ENCODE measurements around the gene AP2B1. TPM values are rescaled to one million over a fixed set of nuclear protein-coding genes. Genes with fewer than 3 reads are reported as not detected.

Gene AP2B1
- polyA plus RNA-seq, 1 donor (not counting 4 experiments of a cell fraction or from before 2014, with no cell fraction given): 189 TPM

DNA sequence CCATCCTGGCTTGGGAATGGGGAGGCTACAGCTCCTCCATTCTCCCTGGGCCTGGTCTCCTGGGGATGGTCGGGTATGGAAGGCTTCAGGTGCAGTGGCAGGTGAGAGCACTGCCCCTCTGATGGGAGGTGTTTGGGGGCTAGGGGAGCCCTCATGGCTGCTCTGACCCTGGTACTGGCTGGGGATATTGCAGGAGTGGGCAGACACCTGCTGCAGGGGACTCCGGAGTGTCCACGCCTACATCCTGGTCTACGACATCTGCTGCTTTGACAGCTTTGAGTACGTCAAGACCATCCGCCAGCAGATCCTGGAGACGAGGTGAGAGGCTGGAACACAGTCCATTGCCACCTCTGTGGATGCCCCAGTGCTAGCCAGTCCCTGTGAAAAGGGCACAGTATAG, 153.1 kb downstream of the AP2B1 start:
- H2AFZ ChIP-seq (ENCODE audit: control insufficient read depth, low read length): no peak overlapping the region
- no peaks in the 10 kb centered on the region for H3K9me1 ChIP-seq (ENCODE audit: control insufficient read depth, extremely low read depth, insufficient read depth, low read length)
- DNase-seq (ENCODE audit: low read depth, low spot score) (no peak), FAIRE-seq (no peak)
- H4K20me1 ChIP-seq (ENCODE audit: control insufficient read depth, extremely low read depth, insufficient read depth, low read length): no peaks in the 10 kb centered on the region
- H3K4me3 ChIP-seq (ENCODE audit: control insufficient read depth in 2 of 3, extremely low read depth in 1 of 3, insufficient read depth in 2 of 3, low read depth in 1 of 3, low read length in 3 of 3): no peak overlapping the region
- no peaks in the 10 kb centered on the region for H3K4me1 ChIP-seq (ENCODE audit: control insufficient read depth, extremely low read depth, insufficient read depth, low read length)
- TF ChIP-seq, protein P1, sequence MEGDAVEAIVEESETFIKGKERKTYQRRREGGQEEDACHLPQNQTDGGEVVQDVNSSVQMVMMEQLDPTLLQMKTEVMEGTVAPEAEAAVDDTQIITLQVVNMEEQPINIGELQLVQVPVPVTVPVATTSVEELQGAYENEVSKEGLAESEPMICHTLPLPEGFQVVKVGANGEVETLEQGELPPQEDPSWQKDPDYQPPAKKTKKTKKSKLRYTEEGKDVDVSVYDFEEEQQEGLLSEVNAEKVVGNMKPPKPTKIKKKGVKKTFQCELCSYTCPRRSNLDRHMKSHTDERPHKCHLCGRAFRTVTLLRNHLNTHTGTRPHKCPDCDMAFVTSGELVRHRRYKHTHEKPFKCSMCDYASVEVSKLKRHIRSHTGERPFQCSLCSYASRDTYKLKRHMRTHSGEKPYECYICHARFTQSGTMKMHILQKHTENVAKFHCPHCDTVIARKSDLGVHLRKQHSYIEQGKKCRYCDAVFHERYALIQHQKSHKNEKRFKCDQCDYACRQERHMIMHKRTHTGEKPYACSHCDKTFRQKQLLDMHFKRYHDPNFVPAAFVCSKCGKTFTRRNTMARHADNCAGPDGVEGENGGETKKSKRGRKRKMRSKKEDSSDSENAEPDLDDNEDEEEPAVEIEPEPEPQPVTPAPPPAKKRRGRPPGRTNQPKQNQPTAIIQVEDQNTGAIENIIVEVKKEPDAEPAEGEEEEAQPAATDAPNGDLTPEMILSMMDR (optimal IDR thresholded peaks at IDR 0.05 in 1 of 3, IDR thresholded peaks at IDR 0.05 in 1 of 3, conservative IDR thresholded peaks at IDR 0.05 in 1 of 3; ENCODE audit: extremely low read depth in 1 of 3, insufficient read depth in 2 of 3, low read length in 3 of 3): no peak
- TF ChIP-seq EZH2 (IDR thresholded peaks at IDR 0.05; ENCODE audit: low read length): no peak
- H3K27me3 ChIP-seq (ENCODE audit: control insufficient read depth, extremely low read depth, insufficient read depth, low read length): peaks cover 57% of the 10 kb centered on the region
- H3K9ac ChIP-seq (ENCODE audit: control insufficient read depth, extremely low read depth, insufficient read depth, low read length): no peak overlapping the region
- dilution Hi-C loops (cut with MboI; ENCODE audit: extremely low pct_ligation_motif_present, low sequenced_read_pairs): no loop called here
- no peaks in the 10 kb centered on the region for H3K9me3 ChIP-seq (ENCODE audit: control insufficient read depth, low read depth, low read length)
- no peak overlapping the region for H3K4me2 ChIP-seq (ENCODE audit: control insufficient read depth, extremely low read depth, insufficient read depth, low read depth, low read length)
- no peaks in the 10 kb centered on the region for H3K36me3 ChIP-seq (ENCODE audit: control insufficient read depth in 2 of 2, extremely low read depth in 1 of 2, insufficient read depth in 2 of 2, low read length in 2 of 2)
- H3K27ac ChIP-seq (ENCODE audit: control insufficient read depth, insufficient read depth, low read length): no peak overlapping the region
- H3K79me2 ChIP-seq (ENCODE audit: control insufficient read depth, insufficient read depth, low read length): no peaks in the 10 kb centered on the region

DNA sequence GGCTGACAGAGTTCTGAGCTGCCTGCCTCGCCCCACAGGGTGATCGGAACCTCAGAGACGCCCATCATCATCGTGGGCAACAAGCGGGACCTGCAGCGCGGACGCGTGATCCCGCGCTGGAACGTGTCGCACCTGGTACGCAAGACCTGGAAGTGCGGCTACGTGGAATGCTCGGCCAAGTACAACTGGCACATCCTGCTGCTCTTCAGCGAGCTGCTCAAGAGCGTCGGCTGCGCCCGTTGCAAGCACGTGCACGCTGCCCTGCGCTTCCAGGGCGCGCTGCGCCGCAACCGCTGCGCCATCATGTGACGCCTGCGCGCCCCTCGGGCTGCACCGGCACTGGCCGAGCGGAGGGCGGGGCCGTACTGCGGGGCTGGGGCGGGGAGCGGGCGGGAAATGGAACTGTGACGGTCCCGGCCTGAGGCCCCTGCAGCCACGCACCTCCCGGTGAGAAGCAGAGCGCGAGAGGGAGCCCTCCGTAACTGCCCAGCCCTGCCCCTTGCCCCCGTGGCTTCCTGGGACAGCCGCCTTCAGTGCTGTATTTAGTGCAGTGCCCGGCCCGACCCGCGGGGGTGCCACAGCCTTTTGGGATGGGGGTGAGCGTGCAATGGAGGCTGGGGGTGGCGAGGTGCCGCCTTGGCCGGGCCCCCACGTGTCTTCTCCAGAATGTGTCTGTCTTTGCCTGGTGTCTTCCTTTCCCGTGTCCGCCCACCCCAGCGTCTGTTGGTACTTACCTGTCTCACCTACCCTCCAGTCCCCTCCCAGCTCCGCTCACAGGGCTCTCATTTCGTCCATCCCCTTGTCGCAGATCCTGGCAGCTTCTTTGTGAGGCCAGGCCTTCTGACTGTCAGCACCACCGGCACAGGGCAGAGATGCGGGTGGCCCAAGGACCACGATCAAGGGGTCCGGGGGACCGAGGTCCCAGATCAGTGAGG, 154.1 kb downstream of the AP2B1 start:
- H3K9me1 ChIP-seq (ENCODE audit: control insufficient read depth, extremely low read depth, insufficient read depth, low read length): no peaks in the 10 kb centered on the region
- TF ChIP-seq, protein P1 (optimal IDR thresholded peaks at IDR 0.05 in 1 of 3, IDR thresholded peaks at IDR 0.05 in 1 of 3, conservative IDR thresholded peaks at IDR 0.05 in 1 of 3; ENCODE audit: extremely low read depth in 1 of 3, insufficient read depth in 2 of 3, low read length in 3 of 3): no peak
- TF ChIP-seq EZH2 (IDR thresholded peaks at IDR 0.05; ENCODE audit: low read length): peak; percentile 73
- H4K20me1 ChIP-seq (ENCODE audit: control insufficient read depth, extremely low read depth, insufficient read depth, low read length): no peaks in the 10 kb centered on the region
- H3K27me3 ChIP-seq (ENCODE audit: control insufficient read depth, extremely low read depth, insufficient read depth, low read length): peaks cover 57% of the 10 kb centered on the region
- H3K79me2 ChIP-seq (ENCODE audit: control insufficient read depth, insufficient read depth, low read length): no peaks in the 10 kb centered on the region
- H3K4me1 ChIP-seq (ENCODE audit: control insufficient read depth, extremely low read depth, insufficient read depth, low read length): no peaks in the 10 kb centered on the region
- no peaks in the 10 kb centered on the region for H3K9me3 ChIP-seq (ENCODE audit: control insufficient read depth, low read depth, low read length)
- no peak overlapping the region for H3K4me3 ChIP-seq (ENCODE audit: control insufficient read depth in 2 of 3, extremely low read depth in 1 of 3, insufficient read depth in 2 of 3, low read depth in 1 of 3, low read length in 3 of 3)
- no peaks in the 10 kb centered on the region for H3K36me3 ChIP-seq (ENCODE audit: control insufficient read depth in 2 of 2, extremely low read depth in 1 of 2, insufficient read depth in 2 of 2, low read length in 2 of 2)
- no peak overlapping the region for H3K9ac ChIP-seq (ENCODE audit: control insufficient read depth, extremely low read depth, insufficient read depth, low read length)
- no peak overlapping the region for H3K4me2 ChIP-seq (ENCODE audit: control insufficient read depth, extremely low read depth, insufficient read depth, low read depth, low read length)
- FAIRE-seq (no peak), DNase-seq (ENCODE audit: low read depth, low spot score) (no peak)
- dilution Hi-C loops (cut with MboI; ENCODE audit: extremely low pct_ligation_motif_present, low sequenced_read_pairs): no loop called here
- no peak overlapping the region for H2AFZ ChIP-seq (ENCODE audit: control insufficient read depth, low read length)
- no peak overlapping the region for H3K27ac ChIP-seq (ENCODE audit: control insufficient read depth, insufficient read depth, low read length)
